T1000 (cell line): ENCODE data around the gene HLX.

Source experiments
- DNase-seq: peaks from one replicate; lab custom pipeline; 2025; ENCODE audit warnings: mixed read lengths; lab: John Stamatoyannopoulos, UW

HLX gene

GRCh38 chr1:220882061-220882891 is 3.0 kb downstream of the HLX start:
- no peak for DNase-seq

GRCh38 chr1:220884109-220884980 is 5.1 kb downstream of the HLX start:
- DNase-seq: no peak

- no peak for DNase-seq
Observed at GRCh38 chr1:220884981-220885918, 6.0 kb downstream of the HLX start.

DNA sequence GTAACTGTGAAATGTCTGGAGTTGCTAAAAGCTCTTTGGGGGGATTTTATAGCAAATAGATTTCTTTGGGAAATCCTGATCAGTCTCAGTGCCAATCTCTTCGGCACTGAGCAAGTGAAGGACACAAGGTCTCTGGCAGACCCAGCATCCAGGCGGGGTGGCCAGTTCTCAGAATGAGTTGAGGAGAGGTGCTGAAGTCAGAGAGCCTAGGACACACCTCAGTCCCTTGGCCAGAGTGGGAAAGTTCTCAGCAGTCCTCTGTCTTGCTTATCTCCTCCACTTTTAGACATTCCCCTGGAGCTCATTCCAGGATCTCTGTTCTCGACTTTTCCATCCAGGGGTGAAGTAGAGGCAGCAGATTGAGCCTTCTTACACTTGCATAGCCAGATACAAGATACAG is 6.7 kb downstream of the HLX start:
- no peak for DNase-seq

DNA sequence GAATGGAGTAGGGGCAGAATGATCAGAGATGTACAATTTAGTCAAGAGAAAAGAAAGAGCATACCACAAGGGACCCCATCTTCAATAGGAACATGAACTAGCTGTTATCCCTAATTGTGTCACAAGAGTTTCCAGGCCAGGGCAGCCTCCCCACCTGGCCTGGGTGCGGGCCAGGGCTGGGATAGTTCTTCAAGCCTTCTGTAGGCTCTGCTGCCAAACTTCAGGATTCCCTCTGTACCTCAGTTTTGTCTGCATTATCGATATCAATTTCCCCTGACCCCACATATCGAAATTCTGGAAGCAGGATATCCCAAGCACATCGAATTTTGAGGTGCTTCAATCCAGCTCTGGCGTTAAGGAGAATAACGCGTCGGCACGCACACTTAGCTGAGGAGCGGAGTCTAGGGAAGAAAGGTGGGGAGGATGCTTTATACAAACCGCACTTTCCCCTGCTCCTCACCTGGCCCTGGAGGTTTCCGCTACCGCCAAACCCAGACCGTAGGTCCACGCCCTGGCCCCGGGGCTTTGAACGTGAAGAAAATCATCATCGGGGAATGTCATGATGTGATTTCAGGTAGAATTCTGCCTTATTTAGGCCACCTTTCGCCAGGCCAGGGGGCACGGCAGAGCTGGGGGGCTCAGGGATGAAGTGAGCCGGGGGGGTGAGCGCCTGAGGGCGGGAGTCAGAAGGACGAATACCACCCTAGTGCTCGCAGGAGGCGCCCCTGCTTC is 7.4 kb downstream of the HLX start:
- DNase-seq: no peak

- DNase-seq: no peak
Observed at GRCh38 chr1:220887202-220887519, 7.9 kb downstream of the HLX start.

DNA sequence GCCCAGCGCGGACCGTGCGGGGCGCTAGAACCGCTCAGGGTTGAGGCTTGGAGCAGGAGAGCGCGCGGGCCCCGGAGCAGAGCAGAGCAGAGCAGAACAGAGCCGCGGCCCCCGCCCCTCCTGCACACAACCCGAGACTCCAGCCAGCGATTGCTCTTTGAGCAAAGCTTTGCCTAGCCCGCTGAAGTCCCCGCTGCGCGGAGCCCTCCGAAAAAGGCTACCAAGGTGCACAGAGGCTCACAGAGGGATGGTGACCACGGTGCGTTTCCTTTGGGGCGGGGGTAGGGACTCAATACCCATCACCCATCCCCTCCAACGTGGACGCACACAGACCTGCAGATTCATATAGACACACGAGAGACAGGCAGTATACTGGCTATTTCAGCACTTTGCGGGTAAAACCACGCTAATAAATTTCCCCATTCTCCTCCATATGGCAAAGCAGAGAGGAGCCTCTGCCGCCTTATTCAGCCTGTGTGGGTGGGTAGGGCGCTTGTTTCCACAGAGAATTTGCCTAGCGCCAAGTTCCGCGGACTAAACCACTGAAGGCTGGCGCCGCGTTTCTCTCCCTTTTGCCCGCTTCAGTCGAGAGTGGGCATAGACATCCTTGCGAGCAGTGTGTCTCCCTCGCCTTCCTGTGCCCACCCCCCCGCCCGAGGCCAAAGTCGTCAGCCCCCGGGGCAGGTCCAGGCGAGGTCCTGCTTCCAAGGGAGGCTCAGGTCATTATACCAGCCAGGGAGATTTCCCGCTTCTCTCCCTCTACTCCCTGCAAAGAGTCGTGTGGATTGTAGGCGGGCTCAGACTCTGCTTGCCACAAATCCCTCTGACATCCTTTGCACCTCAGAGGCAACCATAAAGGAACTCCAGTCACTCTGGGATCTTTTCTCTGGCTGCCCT is 8.5 kb downstream of the HLX start:
- DNase-seq: no peak

DNA sequence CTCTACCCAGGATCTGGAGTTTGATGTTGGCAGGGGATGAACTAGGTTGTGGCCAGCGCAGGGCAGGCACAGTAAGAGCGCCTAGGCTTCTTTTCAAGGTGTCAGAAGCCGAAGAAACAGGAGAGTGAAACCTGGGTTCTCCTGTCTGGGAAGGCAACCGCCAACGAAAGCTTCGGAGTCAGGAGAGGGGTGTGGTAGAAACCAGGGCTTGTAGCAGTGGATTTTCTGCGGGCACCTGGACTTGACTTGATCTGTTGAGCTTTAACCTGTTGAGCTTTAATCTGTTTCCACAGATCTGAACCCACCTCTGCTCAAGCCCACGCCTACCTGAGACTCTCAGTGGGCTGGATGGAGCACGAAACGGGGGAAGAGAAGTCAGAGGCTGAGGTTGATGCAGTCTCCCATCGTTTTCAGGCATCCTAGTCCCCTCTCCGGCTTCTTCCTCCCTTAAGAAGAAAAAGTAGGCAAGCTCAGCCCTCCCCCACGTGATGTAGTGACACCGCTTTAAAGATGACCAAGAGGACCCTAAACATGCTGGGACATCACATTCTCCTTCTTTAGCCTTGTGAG is 9.3 kb downstream of the HLX start:
- no peak for DNase-seq

DNA sequence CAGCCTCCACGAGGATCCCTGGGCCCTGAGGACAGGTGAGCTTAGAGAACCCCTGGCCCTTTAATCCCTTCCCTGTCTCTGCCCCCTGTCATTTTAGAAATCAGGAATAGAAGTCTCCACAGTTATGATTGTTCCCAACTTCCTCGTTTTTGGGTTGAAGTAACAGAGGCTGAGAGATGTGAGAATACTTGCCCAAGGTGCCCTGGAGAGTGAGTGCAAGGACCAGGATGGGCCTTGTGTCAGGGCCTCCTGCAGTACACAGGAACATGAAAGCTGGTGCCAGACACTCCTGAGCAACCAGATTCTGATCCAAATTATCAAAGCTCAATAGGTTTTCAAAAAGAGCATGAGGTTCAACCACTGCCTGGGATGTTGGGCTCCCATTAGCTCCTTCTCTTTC is 10.1 kb downstream of the HLX start:
- DNase-seq: no peak

GRCh38 chr1:220889848-220890287 is 10.6 kb downstream of the HLX start:
- no peak for DNase-seq

- DNase-seq: no peak
Observed at GRCh38 chr1:220890602-220891001, 11.4 kb downstream of the HLX start.

GRCh38 chr1:220891224-220892085 is 12.2 kb downstream of the HLX start:
- DNase-seq: no peak

- DNase-seq: no peak
Observed at GRCh38 chr1:220892086-220892376, 12.8 kb downstream of the HLX start.

DNA sequence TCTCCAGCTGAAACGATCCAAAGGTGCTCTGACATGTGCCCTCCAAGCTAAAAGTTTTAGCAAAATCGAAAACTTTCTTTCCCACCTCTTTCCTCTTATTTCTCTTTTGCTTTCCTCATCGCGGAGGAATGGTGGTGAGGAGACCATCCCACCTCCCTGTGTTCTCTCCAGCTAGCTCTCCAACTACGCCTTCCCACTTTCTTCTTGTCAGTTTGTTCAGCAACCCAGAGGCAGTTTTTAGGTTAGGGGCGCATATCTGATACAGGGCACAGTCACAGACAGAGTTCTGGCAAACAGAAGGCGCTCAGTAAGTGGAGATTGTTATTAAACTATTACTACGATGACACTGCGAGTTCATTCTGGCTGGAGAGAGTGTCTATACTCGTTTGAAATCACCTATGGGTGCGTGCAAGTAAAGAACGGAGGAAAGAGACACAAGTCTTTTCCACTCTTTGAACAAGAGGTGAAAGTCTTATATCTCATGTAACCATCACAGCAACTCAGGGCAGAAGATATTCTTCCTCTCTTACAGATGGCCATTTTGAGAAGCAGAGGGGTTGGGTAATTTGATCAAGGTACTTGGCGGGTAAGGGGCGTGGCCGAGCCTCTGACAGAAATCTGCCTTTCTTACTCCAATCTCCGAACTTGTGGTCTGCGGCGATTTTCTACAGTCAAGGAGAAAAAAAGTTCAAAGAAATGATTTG is 13.9 kb downstream of the HLX start:
- no peak for DNase-seq

DNA sequence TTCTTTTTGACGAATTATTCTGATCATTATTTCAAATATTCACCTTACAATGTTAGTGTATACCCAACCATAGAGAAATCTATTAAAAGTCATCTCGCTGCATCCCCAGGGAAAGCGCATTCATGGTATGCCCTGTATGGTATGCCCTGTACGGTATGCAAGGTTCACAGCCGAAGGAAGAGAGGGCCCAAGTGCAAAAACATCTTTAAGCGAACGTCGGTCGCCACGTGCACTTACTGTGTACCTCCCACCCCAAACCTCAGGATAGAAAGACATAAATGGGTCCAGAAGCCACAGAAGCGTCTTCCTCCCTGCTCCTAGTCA is 14.4 kb downstream of the HLX start:
- no peak for DNase-seq

GRCh38 chr1:220894025-220894923 is 15.0 kb downstream of the HLX start:
- DNase-seq: no peak

GRCh38 chr1:220894924-220895256 is 15.6 kb downstream of the HLX start:
- no peak for DNase-seq

- DNase-seq: no peak
Observed at GRCh38 chr1:220895412-220895946, 16.2 kb downstream of the HLX start.
